Measurements from ENCODE around the gene RRP12.

RRP12 gene

DNA sequence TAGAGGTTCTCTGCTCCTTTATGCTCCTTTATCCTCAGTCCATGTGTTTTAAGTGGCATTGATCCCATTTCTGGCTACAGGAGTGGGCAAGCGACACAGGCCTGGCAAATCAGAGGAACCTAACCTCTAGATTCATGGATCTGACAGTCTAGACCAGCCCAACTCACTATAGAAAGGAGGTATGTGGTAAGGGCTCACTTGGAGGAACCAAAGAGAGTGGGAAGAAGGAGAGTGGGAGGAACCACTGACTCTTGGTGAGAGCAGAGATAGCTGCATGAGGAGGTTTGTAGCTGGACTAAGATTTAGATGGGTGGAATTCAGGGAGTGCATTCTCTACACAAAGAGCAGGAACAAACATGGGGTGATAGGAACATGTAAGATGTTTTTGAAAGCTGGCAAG is 93.7 kb downstream of the RRP12 start:
- DNase-seq = no peak

Data from hematopoietic multipotent progenitor cell treated with erythropoietin and hydrocortisone succinate and interleukin-3 and kit ligand, for 6 days (in vitro differentiated cells).